ENCODE results near the gene PDPK1.
"Not testable (repeated sequence)": the region's sequence is repeated elsewhere in the genome, so short reads cannot be mapped to it uniquely, and the experiment has no call there.

Gene PDPK1

GRCh38 chr16:2639071-2639721 is 101.4 kb downstream of the PDPK1 start:
- not testable (repeated sequence) for H3K27me3 ChIP-seq (ENCODE audit: insufficient read depth, low read depth, severe bottlenecking); H3K36me3 ChIP-seq; H3K27ac ChIP-seq; H3K9me3 ChIP-seq (ENCODE audit: severe bottlenecking); H3K4me3 ChIP-seq (ENCODE audit: low read depth, low read length)
- peak; percentile 39 for DNase-seq
- TF ChIP-seq CTCF (IDR thresholded peaks at IDR 0.05; ENCODE audit: low read depth, low read length), result peak; percentile 14; the same call in 1 of the 2 replicates

GRCh38 chr16:2639722-2640072 is 101.9 kb downstream of the PDPK1 start:
- H3K4me3 ChIP-seq (ENCODE audit: low read depth, low read length); H3K36me3 ChIP-seq; H3K9me3 ChIP-seq (ENCODE audit: severe bottlenecking); H3K27me3 ChIP-seq (ENCODE audit: insufficient read depth, low read depth, severe bottlenecking); DNase-seq; H3K27ac ChIP-seq: not testable (repeated sequence)

- not testable (repeated sequence) for H3K27me3 ChIP-seq (ENCODE audit: insufficient read depth, low read depth, severe bottlenecking); DNase-seq; H3K36me3 ChIP-seq; H3K27ac ChIP-seq; H3K4me3 ChIP-seq (ENCODE audit: low read depth, low read length); H3K9me3 ChIP-seq (ENCODE audit: severe bottlenecking)
Measured at GRCh38 chr16:2642561-2642960, 104.7 kb downstream of the PDPK1 start.

GRCh38 chr16:2644754-2645453 is 107.1 kb downstream of the PDPK1 start:
- H3K27me3 ChIP-seq (ENCODE audit: insufficient read depth, low read depth, severe bottlenecking); DNase-seq; H3K9me3 ChIP-seq (ENCODE audit: severe bottlenecking); H3K4me3 ChIP-seq (ENCODE audit: low read depth, low read length); H3K36me3 ChIP-seq; H3K27ac ChIP-seq: not testable (repeated sequence)

GRCh38 chr16:2651268-2651871 is 113.5 kb downstream of the PDPK1 start:
- not testable (repeated sequence) for H3K9me3 ChIP-seq (ENCODE audit: severe bottlenecking); DNase-seq; H3K36me3 ChIP-seq; H3K4me3 ChIP-seq (ENCODE audit: low read depth, low read length); H3K27me3 ChIP-seq (ENCODE audit: insufficient read depth, low read depth, severe bottlenecking); H3K27ac ChIP-seq
